ENCODE data around the gene GAK. TPM values are rescaled to one million over a fixed set of nuclear protein-coding genes. Genes with fewer than 3 reads are reported as not detected.
A peak's percentile ranks its signal among the peaks of the same experiment; 100 is the strongest.

The GAK gene
- total and polyA plus RNA-seq, 2 donors from 2014 or later: 92.0 to 124 TPM

DNA sequence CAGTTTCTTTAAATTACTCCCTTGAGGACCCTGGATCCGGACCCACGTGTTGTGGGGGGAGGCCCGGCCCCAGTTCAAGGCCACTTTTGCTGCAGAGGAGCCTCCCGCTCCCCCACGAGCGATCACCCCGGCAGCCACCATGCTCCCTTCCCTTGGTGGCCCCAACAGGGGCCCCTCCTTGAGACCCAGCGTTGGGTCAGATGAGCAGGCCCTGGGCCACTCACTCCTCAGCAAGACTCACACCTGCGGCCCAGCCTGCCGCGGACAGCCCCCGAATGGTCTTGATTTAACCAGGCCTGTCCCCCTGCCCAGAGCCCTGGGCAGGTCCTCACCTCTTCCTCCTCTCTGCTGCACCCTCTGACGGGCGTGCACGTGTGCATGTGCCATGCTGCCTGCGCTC lies 110.5 kb downstream of the GAK start:
- Histone ChIP-seq H3K4me1 (ENCODE audit: control insufficient read depth in 2 of 3, insufficient read depth in 2 of 3, low read depth in 1 of 3, low read length in 3 of 3) (no peaks in the 10 kb centered on the region), H3K27me3 (ENCODE audit: control insufficient read depth, insufficient read depth, low read length) (peaks cover 5% of the 10 kb centered on the region), H3K9ac (ENCODE audit: low read length in 3 of 3) (no peak overlapping the region), H3K36me3 (ENCODE audit: control insufficient read depth in 2 of 3, insufficient read depth in 3 of 3, low read length in 3 of 3) (no peaks in the 10 kb centered on the region), H3K27ac (ENCODE audit: low read depth in 2 of 2, low read length in 2 of 2) (no peak overlapping the region), H3K9me3 (ENCODE audit: control insufficient read depth in 2 of 3, insufficient read depth in 1 of 3, low read length in 3 of 3) (no peaks in the 10 kb centered on the region), H3K4me3 (ENCODE audit: low read length in 3 of 3) (no peak overlapping the region)
- intact Hi-C loops (cut with DNase I): no loop called here
- no peak for FAIRE-seq
- peak in 1 of 5 donors; percentile 41 for DNase-seq
- TF ChIP-seq, protein P1, sequence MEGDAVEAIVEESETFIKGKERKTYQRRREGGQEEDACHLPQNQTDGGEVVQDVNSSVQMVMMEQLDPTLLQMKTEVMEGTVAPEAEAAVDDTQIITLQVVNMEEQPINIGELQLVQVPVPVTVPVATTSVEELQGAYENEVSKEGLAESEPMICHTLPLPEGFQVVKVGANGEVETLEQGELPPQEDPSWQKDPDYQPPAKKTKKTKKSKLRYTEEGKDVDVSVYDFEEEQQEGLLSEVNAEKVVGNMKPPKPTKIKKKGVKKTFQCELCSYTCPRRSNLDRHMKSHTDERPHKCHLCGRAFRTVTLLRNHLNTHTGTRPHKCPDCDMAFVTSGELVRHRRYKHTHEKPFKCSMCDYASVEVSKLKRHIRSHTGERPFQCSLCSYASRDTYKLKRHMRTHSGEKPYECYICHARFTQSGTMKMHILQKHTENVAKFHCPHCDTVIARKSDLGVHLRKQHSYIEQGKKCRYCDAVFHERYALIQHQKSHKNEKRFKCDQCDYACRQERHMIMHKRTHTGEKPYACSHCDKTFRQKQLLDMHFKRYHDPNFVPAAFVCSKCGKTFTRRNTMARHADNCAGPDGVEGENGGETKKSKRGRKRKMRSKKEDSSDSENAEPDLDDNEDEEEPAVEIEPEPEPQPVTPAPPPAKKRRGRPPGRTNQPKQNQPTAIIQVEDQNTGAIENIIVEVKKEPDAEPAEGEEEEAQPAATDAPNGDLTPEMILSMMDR (IDR thresholded peaks at IDR 0.05; ENCODE audit: borderline replicate concordance, extremely low read depth, insufficient read depth): no peak

DNA sequence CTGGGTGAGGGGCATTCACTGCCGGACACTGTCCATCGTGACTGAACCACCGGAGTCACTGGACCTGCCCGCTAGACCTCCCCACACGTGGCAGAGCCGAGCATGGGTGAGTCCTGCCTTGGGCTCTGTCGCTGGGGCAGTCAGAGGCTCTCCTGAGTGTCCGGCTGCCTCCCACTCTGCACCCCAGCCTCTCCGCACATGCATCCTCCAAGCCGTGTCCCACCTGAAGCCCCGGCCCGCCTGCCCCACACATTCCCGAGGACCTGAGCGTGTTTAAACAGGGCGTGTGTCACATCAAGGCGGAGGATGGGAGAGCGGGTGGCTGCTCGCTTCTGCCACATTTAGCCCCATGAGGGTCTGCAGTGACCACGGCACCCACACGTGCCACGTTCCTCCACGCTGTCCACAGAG lies 110.9 kb downstream of the GAK start:
- TF ChIP-seq, protein P1 (IDR thresholded peaks at IDR 0.05; ENCODE audit: borderline replicate concordance, extremely low read depth, insufficient read depth): no peak
- FAIRE-seq (no peak), DNase-seq (peak in 1 of 5 donors; percentile 53)
- Histone ChIP-seq H3K4me3 (ENCODE audit: low read length in 3 of 3) (no peak overlapping the region), H3K27me3 (ENCODE audit: control insufficient read depth, insufficient read depth, low read length) (peaks cover 5% of the 10 kb centered on the region), H3K9me3 (ENCODE audit: control insufficient read depth in 2 of 3, insufficient read depth in 1 of 3, low read length in 3 of 3) (no peaks in the 10 kb centered on the region), H3K4me1 (ENCODE audit: control insufficient read depth in 2 of 3, insufficient read depth in 2 of 3, low read depth in 1 of 3, low read length in 3 of 3) (no peaks in the 10 kb centered on the region), H3K36me3 (ENCODE audit: control insufficient read depth in 2 of 3, insufficient read depth in 3 of 3, low read length in 3 of 3) (no peaks in the 10 kb centered on the region), H3K27ac (ENCODE audit: low read depth in 2 of 2, low read length in 2 of 2) (no peak overlapping the region), H3K9ac (ENCODE audit: low read length in 3 of 3) (no peak overlapping the region)
- intact Hi-C loops (cut with DNase I): no loop called here

DNA sequence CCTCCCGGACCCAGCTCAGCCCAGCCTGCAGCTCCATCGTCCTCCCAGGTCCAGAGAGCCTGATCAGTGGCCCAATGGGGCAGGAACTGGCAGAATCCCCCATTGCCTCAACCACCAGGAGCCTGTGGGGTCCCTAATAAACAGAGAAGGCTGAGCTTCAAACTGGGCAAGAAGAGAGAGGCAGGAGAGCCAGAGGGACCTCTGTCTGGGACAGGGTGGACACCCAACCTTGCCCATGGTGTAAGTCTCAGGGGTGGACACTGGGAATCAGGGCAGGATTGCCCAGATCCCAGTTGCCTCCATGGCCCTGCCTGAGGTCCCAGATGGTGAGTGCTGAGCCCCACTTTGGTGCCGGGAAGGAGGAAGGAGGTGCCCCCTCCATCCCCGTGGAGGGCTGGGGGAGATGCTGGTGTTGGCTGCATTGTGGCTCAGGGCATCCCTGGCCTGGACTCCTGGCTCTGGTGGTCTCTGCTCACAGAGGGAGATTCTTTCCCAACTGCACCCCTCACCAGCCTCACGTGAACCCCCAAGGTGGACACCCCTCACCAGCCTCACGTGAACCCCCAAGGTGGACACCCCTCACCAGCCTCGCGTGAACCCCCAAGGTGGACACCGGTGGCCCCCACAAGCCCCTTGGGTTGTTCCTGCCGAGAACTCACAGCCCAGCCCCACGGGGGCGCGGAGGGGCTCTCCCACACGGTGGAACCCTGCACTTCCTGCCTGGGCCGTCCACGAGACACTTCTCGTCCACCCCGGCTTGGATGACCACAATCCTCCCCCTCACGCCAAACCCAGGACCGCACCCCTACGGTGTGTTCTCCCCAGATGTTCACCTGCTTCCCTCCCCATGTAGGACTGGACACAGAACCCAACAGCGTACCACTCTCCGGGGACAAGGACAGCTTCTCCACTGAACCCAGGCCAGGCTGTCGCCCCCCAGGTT lies 111.6 kb downstream of the GAK start:
- Histone ChIP-seq H3K4me1 (ENCODE audit: control insufficient read depth in 2 of 3, insufficient read depth in 2 of 3, low read depth in 1 of 3, low read length in 3 of 3) (no peaks in the 10 kb centered on the region), H3K36me3 (ENCODE audit: control insufficient read depth in 2 of 3, insufficient read depth in 3 of 3, low read length in 3 of 3) (no peaks in the 10 kb centered on the region), H3K9me3 (ENCODE audit: control insufficient read depth in 2 of 3, insufficient read depth in 1 of 3, low read length in 3 of 3) (no peaks in the 10 kb centered on the region), H3K27me3 (ENCODE audit: control insufficient read depth, insufficient read depth, low read length) (peaks cover 5% of the 10 kb centered on the region), H3K9ac (ENCODE audit: low read length in 3 of 3) (no peak overlapping the region), H3K4me3 (ENCODE audit: low read length in 3 of 3) (no peak overlapping the region), H3K27ac (ENCODE audit: low read depth in 2 of 2, low read length in 2 of 2) (no peak overlapping the region)
- FAIRE-seq: no peak
- TF ChIP-seq, protein P1 (IDR thresholded peaks at IDR 0.05; ENCODE audit: borderline replicate concordance, extremely low read depth, insufficient read depth): no peak
- intact Hi-C loops (cut with DNase I): no loop called here
- peak in 1 of 5 donors; percentile 64 for DNase-seq
